ENCODE results near the gene SUPT6H. TPM values are rescaled to one million over a fixed set of nuclear protein-coding genes. Genes with fewer than 3 reads are reported as not detected.
A peak's percentile ranks its signal among the peaks of the same experiment; 100 is the strongest.

SUPT6H gene
- total and polyA plus RNA-seq, 2 donors (not counting 1 experiment from before 2014, with no cell fraction given), result 35.8 to 110 TPM

DNA sequence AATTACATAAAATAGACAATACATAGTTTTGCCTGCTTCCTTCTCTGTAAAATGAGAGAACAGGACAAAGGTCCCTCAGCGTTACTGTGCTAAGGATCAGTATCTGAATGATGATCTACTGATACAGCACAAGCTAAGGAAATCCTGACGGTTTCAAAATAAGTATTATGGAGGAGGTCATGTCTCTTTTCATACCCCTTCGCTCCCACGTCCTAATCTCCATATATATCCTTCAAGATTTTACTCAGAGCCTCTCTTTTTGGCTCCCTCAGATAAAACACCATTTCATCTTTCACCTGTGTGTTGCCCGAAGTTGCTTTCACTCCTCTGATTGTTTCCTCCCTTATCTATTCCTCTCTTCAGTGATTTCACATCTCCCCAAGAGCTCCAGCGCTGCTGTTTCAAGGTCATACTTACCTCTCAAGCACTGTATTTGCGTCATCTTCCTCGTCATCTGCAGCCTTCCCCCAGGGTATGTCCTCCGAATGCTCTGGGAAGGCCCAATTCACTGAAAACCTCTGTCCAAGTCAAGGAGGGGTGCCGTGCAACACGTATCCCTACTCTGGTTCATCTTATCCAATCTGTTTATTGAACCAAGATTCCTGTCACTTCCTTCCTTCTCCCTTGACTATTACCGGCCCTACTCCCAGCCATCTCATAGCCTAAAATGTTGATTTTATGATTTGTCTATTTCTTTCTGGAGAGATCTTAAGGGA, 15.8 kb upstream of the SUPT6H start:
- ChIA-PET CTCF (interaction anchor here (0.7 to 4.3 kb wide), 21 partner anchors 11 to 471 kb away, joined by 3 to 59 read pairs (median 5); partner anchors contain the start of genes PROCA1, RPL23A, SDF2 and SUPT6H), POLR2A (interaction anchor here (0.7 to 4.3 kb wide), 4 partner anchors 16 to 1102 kb away, joined by 3 to 42 read pairs (median 6); partner anchors contain the start of genes SDF2, SUPT6H and TLCD1)
- Mint-ChIP-seq H3K27me3 (no peaks in the 10 kb centered on the region), H3K9me3 (ENCODE audit: insufficient read depth) (no peaks in the 10 kb centered on the region), H3K27ac (peak overlapping the region; percentile 89), H3K4me1 (peaks cover 36% of the 10 kb centered on the region), H3K4me3 (peak overlapping the region; percentile 97)
- Histone ChIP-seq H3K9ac (ENCODE audit: low read length) (peak overlapping the region; percentile 85), H3K27ac (ENCODE audit: low read length in 2 of 2) (peak overlapping the region; percentile 90 to 94), H2AFZ (ENCODE audit: insufficient read depth, low read depth, low read length, poor library complexity, severe bottlenecking) (peak overlapping the region; percentile 78), H3K9me3 (ENCODE audit: control extremely low read depth in 1 of 3, control insufficient read depth in 2 of 3, insufficient read depth in 1 of 3, low read length in 2 of 3) (no peaks in the 10 kb centered on the region), H3K79me2 (ENCODE audit: control insufficient read depth, insufficient read depth, low read length) (peaks cover 63% of the 10 kb centered on the region), H3K4me2 (replicated peaks; ENCODE audit: low read depth, low read length, poor library complexity, severe bottlenecking) (peak overlapping the region; percentile 91), H4K20me1 (ENCODE audit: control insufficient read depth, insufficient read depth, low read length, poor library complexity, severe bottlenecking) (peaks cover 12% of the 10 kb centered on the region), H3K36me3 (replicated peaks in 1 of 2; ENCODE audit: control extremely low read depth in 1 of 2, control insufficient read depth in 1 of 2, extremely low read depth in 1 of 2, insufficient read depth in 2 of 2, low read length in 1 of 2) (peaks cover 4 to 38% of the 10 kb centered on the region in 2 experiments), H3K4me3 (ENCODE audit: control extremely low read depth in 1 of 5, extremely low read depth in 1 of 5, insufficient read depth in 1 of 5, low read depth in 2 of 5, low read length in 4 of 5) (peak overlapping the region; percentile 7 to 81 (median 19)), H3K27me3 (replicated peaks in 1 of 4; ENCODE audit: control extremely low read depth in 1 of 4, control insufficient read depth in 3 of 4, insufficient read depth in 4 of 4, low read length in 3 of 4) (no peaks in the 10 kb centered on the region), H3K4me1 (ENCODE audit: control insufficient read depth in 2 of 2, insufficient read depth in 2 of 2, low read length in 2 of 2) (peaks cover 32 to 37% of the 10 kb centered on the region in 2 donors)
- ATAC-seq (ENCODE audit: low read depth) (no peak), DNase-seq (no peak)
- WGBS (ENCODE audit: insufficient coverage), result 84% methylated on average over 8 of the region's 12 CpGs
- TF ChIP-seq, protein P1, sequence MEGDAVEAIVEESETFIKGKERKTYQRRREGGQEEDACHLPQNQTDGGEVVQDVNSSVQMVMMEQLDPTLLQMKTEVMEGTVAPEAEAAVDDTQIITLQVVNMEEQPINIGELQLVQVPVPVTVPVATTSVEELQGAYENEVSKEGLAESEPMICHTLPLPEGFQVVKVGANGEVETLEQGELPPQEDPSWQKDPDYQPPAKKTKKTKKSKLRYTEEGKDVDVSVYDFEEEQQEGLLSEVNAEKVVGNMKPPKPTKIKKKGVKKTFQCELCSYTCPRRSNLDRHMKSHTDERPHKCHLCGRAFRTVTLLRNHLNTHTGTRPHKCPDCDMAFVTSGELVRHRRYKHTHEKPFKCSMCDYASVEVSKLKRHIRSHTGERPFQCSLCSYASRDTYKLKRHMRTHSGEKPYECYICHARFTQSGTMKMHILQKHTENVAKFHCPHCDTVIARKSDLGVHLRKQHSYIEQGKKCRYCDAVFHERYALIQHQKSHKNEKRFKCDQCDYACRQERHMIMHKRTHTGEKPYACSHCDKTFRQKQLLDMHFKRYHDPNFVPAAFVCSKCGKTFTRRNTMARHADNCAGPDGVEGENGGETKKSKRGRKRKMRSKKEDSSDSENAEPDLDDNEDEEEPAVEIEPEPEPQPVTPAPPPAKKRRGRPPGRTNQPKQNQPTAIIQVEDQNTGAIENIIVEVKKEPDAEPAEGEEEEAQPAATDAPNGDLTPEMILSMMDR (IDR thresholded peaks at IDR 0.05), result no peak
- TF ChIP-seq EZH2 (IDR thresholded peaks at IDR 0.05; ENCODE audit: borderline replicate concordance, insufficient read depth, low read depth, low read length, poor library complexity, severe bottlenecking), result no peak
- intact Hi-C loops (cut with micrococcal nuclease), result loop anchor here (5.0 to 10.0 kb wide), 3 partner anchors 256 to 919 kb away; partner anchors contain the start of genes ABHD15, DHRS13 and TP53I13

DNA sequence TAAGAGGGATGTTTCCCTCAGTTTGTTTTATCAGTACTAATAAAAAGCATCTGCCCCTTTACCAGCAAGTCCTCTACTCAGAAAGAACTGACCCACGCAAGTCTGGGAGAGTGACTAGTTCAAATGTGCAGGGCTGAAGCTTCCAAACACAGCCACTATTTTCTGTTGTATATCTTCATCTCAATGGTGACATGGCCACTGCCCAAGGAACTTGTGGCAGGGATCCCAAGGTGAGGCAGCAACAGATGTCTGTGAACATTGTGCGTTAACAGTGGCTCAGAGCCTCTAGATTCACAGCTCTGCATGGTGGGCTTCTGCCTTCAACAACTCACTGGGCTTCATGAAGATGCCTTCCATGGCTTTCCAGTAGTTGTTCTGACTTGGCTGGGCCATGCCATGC, 13.3 kb upstream of the SUPT6H start:
- no peak for DNase-seq
- POLR2A ChIA-PET, result interaction anchor here (0.7 kb wide), 1 partner anchor 13 kb away, joined by 3 read pairs; the partner anchor contains the start of genes SDF2 and SUPT6H
- H3K4me1 Mint-ChIP-seq, result peaks cover 25% of the 10 kb centered on the region
- no peaks in the 10 kb centered on the region for H3K9me3 Mint-ChIP-seq (ENCODE audit: insufficient read depth)
- Histone ChIP-seq H3K9ac (ENCODE audit: low read length) (no peak overlapping the region), H3K27me3 (replicated peaks in 1 of 4; ENCODE audit: control extremely low read depth in 1 of 4, control insufficient read depth in 3 of 4, insufficient read depth in 4 of 4, low read length in 3 of 4) (no peaks in the 10 kb centered on the region), H3K4me1 (ENCODE audit: control insufficient read depth in 2 of 2, insufficient read depth in 2 of 2, low read length in 2 of 2) (peaks cover 22 to 30% of the 10 kb centered on the region in 2 donors), H3K36me3 (replicated peaks in 1 of 2; ENCODE audit: control extremely low read depth in 1 of 2, control insufficient read depth in 1 of 2, extremely low read depth in 1 of 2, insufficient read depth in 2 of 2, low read length in 1 of 2) (peaks cover 10 to 31% of the 10 kb centered on the region in 2 experiments), H4K20me1 (ENCODE audit: control insufficient read depth, insufficient read depth, low read length, poor library complexity, severe bottlenecking) (peaks cover 6% of the 10 kb centered on the region), H3K4me3 (ENCODE audit: control extremely low read depth in 1 of 5, extremely low read depth in 1 of 5, insufficient read depth in 1 of 5, low read depth in 2 of 5, low read length in 4 of 5) (no peak overlapping the region), H3K9me3 (ENCODE audit: control extremely low read depth in 1 of 3, control insufficient read depth in 2 of 3, insufficient read depth in 1 of 3, low read length in 2 of 3) (no peaks in the 10 kb centered on the region), H3K79me2 (ENCODE audit: control insufficient read depth, insufficient read depth, low read length) (peaks cover 66% of the 10 kb centered on the region), H3K27ac (ENCODE audit: low read length in 2 of 2) (no peak overlapping the region), H2AFZ (ENCODE audit: insufficient read depth, low read depth, low read length, poor library complexity, severe bottlenecking) (no peak overlapping the region), H3K4me2 (replicated peaks; ENCODE audit: low read depth, low read length, poor library complexity, severe bottlenecking) (no peak overlapping the region)
- no peak overlapping the region for H3K27ac Mint-ChIP-seq
- CTCF ChIA-PET, result interaction anchor here (1.0 to 2.6 kb wide), 5 partner anchors 12 to 305 kb away, joined by 3 to 13 read pairs (median 4); no protein-coding TSS in a partner anchor
- WGBS (ENCODE audit: insufficient coverage), result 98% methylated on average over 2 of the region's 2 CpGs
- H3K27me3 Mint-ChIP-seq, result no peaks in the 10 kb centered on the region
- no peak for ATAC-seq (ENCODE audit: low read depth)
- H3K4me3 Mint-ChIP-seq, result no peak overlapping the region
- no peak for TF ChIP-seq EZH2 (IDR thresholded peaks at IDR 0.05; ENCODE audit: borderline replicate concordance, insufficient read depth, low read depth, low read length, poor library complexity, severe bottlenecking)
- TF ChIP-seq, protein P1 (IDR thresholded peaks at IDR 0.05), result no peak
- intact Hi-C loops (cut with micrococcal nuclease), result loop anchor here (5.0 to 10.0 kb wide), 3 partner anchors 254 to 916 kb away; partner anchors contain the start of genes ABHD15, DHRS13 and TP53I13
